Measurements from ENCODE around the gene NPTN.

The NPTN gene

DNA sequence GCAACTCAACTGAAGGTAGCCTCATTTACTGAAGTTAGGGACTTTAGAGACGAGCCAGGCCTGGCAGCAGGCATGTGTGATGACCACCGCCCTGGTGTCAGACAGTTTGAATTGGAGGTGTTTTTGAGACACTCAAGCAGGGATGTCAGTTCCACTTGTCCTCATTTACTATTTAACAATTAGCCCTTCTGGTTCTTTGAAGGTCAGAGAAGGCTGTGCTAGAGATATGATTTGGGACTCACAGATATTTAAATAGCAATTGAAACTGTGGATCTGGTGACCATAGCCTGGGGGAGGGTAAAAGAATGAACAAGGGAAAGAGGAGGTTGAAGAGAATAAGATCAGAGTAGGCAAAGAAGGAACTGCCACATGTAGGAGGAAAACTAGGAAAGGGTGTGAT is 115.6 kb downstream of the NPTN start:
- no peak for DNase-seq

DNA sequence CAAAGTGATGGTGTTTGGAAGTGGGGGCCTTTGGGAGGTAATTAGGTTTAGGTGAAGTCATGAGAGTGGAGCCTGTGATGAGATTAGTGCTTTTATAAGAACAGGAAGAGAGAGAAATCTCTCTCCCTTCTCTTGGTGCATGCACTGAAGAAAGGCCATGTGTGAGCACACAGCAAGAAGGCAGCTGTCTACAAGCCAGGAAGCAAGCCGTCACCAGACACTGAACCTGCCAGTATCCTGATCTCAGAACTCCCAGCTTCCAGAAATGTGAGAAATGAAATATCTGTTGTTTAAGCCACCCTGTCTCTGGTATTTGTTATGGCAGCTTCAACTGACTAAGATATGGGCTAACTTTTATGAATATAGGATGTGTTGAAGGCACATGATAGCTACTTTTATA is 117.7 kb downstream of the NPTN start:
- DNase-seq: no peak

Data from stimulated activated CD4-positive, alpha-beta T cell treated with anti-CD3 and anti-CD28 coated beads, Interleukin-2, amount 100 ng/mL, for 48 hours (primary cell).